Ectodermal cell (in vitro differentiated cells): ENCODE results near the gene SLC8A1.

Source experiments
- H3K27ac ChIP-seq: 2 replicates; pipeline ENCODE4 v1.7.0; 2013; ENCODE audit warnings: mild to moderate bottlenecking, low read depth, low read length; ENCODE audit not compliant: insufficient read depth, poor library complexity, severe bottlenecking
- H3K27me3 ChIP-seq: 2 replicates; pipeline ENCODE4 v1.7.0; 2013; ENCODE audit warnings: mild to moderate bottlenecking, low read length; ENCODE audit not compliant: insufficient read depth, control insufficient read depth, poor library complexity, severe bottlenecking
- H3K36me3 ChIP-seq: one replicate; pipeline ENCODE4 v1.7.0; 2013; ENCODE audit warnings: low read length; ENCODE audit not compliant: control insufficient read depth, insufficient read depth
- H3K4me1 ChIP-seq: one replicate; pipeline ENCODE4 v1.7.0; 2013; ENCODE audit warnings: low read length; ENCODE audit not compliant: control insufficient read depth, insufficient read depth
- H3K4me3 ChIP-seq: 2 replicates; pipeline ENCODE4 v1.7.0; 2013; ENCODE audit warnings: low read depth, low read length, control low read depth; ENCODE audit not compliant: insufficient read depth
- H3K9me3 ChIP-seq: 2 replicates; pipeline ENCODE4 v1.7.0; 2013; ENCODE audit warnings: mild to moderate bottlenecking, low read length, moderate library complexity; ENCODE audit not compliant: control insufficient read depth
- WGBS, 2 experiments: methylation state at CpG; one replicate each; pipeline ENCODE4 v1.1.7; 2013; ENCODE audit warnings: missing lambda C conversion rate in 2 of 2; 5-methylcytosine and 5-hydroxymethylcytosine counted together

The SLC8A1 gene

DNA sequence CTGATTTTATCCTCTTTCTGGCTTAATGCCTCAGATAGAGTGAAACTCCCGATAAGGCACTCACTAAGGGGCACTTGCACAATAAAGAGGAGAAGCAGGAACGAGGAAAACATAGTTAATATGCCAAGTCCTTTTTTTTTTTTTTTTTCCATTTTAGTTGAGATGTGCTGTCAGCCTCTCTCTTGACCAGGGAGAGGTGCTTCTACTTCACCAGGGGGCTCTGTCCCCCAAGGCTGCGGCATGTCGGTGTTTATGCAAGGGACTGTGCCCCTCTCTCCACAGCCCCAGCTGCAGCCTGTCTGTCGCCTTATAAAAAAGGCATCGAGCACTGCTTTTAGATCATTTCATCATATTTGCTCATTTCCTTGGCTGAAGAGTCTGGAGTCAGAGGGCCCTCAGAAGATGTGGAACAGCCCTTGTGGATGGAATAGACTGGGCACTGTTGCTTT is 178.1 kb downstream of the SLC8A1 start:
- Histone ChIP-seq H3K9me3 (no peaks in the 10 kb centered on the region), H3K27ac (no peak overlapping the region), H3K4me1 (peaks cover 3% of the 10 kb centered on the region), H3K36me3 (no peaks in the 10 kb centered on the region), H3K4me3 (no peak overlapping the region), H3K27me3 (no peaks in the 10 kb centered on the region)
- 84 to 91% methylated on average over 6 of the region's 6 CpGs for WGBS, 2 experiments

DNA sequence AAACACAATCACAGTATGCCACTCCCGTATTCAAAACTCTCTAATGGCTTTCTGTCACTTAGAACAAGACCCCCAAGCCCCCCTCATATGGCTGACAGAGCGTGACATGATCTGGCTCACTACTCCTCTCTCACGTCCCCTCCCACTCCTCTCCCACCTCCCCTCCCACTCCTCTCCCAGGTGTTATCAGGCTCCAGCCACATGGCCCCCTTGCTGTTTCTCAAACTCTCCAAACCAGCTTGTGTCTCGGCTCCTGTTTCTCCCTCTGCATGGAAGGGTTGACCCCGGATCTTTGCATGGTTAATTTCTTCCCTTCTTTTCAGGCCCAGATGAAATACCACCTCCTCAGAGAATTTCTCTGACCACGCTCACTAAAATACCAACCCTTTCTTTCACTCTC is 180.8 kb downstream of the SLC8A1 start:
- peaks cover 3% of the 10 kb centered on the region for H3K4me1 ChIP-seq

DNA sequence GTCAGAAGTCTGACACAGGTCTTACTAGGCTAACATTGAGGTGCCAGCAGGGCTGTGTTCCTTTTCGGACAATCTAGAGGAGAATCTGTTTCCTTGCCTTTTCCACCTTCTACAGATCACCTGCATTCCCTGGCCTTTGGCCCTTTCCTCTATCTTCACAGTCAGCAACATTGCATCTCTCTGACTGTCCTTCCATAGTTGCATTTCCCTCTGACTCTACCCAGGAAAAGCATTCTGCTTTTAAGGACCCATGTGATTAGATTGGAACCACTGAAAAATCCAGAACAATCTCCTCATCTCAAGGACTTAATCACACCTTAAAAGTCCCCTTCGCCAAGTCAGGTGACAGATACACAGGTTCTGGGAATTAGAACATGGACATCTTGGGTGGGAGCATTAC is 181.5 kb downstream of the SLC8A1 start:
- H3K36me3 ChIP-seq, result no peaks in the 10 kb centered on the region
- no peaks in the 10 kb centered on the region for H3K27me3 ChIP-seq
- H3K9me3 ChIP-seq, result no peaks in the 10 kb centered on the region
- H3K4me1 ChIP-seq, result peaks cover 3% of the 10 kb centered on the region
- no peak overlapping the region for H3K4me3 ChIP-seq
- H3K27ac ChIP-seq, result no peak overlapping the region
- 91 to 92% methylated on average over 1 to 2 of the region's 2 CpGs for WGBS, 2 experiments

More for the DNA sequence above, 180.8 kb downstream of the SLC8A1 start:
- Histone ChIP-seq H3K9me3 (no peaks in the 10 kb centered on the region), H3K27ac (no peak overlapping the region), H3K36me3 (no peaks in the 10 kb centered on the region), H3K27me3 (no peaks in the 10 kb centered on the region), H3K4me3 (no peak overlapping the region)
- 79 to 81% methylated on average over 6 of the region's 6 CpGs for WGBS, 2 experiments

DNA sequence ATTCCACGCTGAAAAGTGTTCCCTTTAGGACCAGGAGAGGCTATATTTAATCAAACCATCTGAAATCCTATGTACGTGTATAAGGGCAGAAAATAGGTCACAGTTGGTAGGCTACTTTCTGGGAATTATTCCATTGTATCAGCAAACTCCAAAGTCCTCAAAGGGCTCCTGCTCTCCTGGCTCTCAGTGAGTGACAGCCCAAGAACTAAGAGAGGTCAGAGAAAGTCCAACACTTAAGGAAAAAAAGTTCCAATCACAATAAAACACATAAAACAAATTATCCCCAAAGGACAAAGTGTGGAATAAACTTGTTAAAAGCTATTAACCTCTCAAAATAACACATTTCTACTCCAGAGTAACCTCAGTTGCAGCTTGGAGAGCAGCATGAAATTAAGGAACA is 183.3 kb downstream of the SLC8A1 start:
- Histone ChIP-seq H3K9me3 (no peaks in the 10 kb centered on the region), H3K4me3 (no peak overlapping the region), H3K36me3 (no peaks in the 10 kb centered on the region), H3K27ac (no peak overlapping the region), H3K27me3 (no peaks in the 10 kb centered on the region), H3K4me1 (peaks cover 3% of the 10 kb centered on the region)
- 89 to 100% methylated on average over 2 of the region's 2 CpGs for WGBS, 2 experiments

DNA sequence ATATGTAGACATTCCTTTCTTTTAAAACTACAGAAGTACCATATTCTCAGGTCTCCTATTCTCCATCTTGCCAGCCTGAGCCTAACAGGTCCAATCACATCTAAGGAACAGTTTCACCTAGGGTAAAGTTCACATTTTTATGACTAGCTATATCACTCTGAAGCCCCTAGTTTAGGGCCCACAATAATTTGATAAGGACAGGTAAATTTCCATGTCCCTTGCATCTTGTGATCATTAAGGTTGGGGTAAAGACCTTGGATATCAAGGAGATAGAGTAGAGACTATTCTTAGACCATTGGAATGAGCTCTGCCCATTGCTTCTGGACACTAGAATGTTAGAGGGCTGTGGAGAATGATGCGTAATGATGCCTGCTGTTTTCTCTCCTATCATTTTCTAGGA is 185.7 kb downstream of the SLC8A1 start:
- no peaks in the 10 kb centered on the region for H3K9me3 ChIP-seq
- H3K27me3 ChIP-seq, result no peaks in the 10 kb centered on the region
- H3K4me3 ChIP-seq, result no peak overlapping the region
- H3K4me1 ChIP-seq, result peaks cover 3% of the 10 kb centered on the region
- 95 to 100% methylated on average over 1 of the region's 1 CpG for WGBS, 2 experiments
- H3K36me3 ChIP-seq, result no peaks in the 10 kb centered on the region
- H3K27ac ChIP-seq, result no peak overlapping the region

- no peak overlapping the region for H3K4me3 ChIP-seq
- no peaks in the 10 kb centered on the region for H3K9me3 ChIP-seq
- H3K36me3 ChIP-seq, result no peaks in the 10 kb centered on the region
- no peaks in the 10 kb centered on the region for H3K4me1 ChIP-seq
- no peak overlapping the region for H3K27ac ChIP-seq
- no peaks in the 10 kb centered on the region for H3K27me3 ChIP-seq
These were observed 186.3 kb downstream of the SLC8A1 start for GRCh38 chr2:40265602-40266001.

GRCh38 chr2:40261042-40261441 is 190.8 kb downstream of the SLC8A1 start:
- Histone ChIP-seq H3K36me3 (no peaks in the 10 kb centered on the region), H3K9me3 (no peaks in the 10 kb centered on the region), H3K4me3 (no peak overlapping the region), H3K27ac (no peak overlapping the region), H3K4me1 (no peaks in the 10 kb centered on the region), H3K27me3 (no peaks in the 10 kb centered on the region)
- WGBS, 2 experiments, result 90% methylated on average over 2 of the region's 2 CpGs

DNA sequence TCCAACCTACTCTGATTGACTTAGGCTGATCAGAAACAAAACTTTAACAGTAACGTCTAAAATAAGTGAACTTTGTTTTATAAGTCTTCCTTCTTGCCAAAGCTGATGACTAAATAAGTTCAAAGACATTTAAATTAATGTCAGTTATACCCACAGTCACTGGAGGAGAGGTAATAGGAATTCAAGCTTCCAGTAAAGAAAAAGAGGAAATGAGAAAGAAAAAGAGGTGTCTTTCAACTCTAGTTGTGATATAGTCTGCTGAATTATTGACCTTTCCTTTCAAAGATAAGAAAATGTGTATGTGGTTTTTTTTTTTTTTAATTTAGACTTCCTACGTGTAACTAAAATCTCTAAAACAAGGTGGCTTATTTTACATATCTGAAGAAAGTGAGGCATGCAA is 191.5 kb downstream of the SLC8A1 start:
- Histone ChIP-seq H3K9me3 (no peaks in the 10 kb centered on the region), H3K27ac (no peak overlapping the region), H3K4me1 (no peaks in the 10 kb centered on the region), H3K4me3 (no peak overlapping the region), H3K36me3 (no peaks in the 10 kb centered on the region), H3K27me3 (no peaks in the 10 kb centered on the region)
- 96 to 100% methylated on average over 1 to 2 of the region's 2 CpGs for WGBS, 2 experiments

DNA sequence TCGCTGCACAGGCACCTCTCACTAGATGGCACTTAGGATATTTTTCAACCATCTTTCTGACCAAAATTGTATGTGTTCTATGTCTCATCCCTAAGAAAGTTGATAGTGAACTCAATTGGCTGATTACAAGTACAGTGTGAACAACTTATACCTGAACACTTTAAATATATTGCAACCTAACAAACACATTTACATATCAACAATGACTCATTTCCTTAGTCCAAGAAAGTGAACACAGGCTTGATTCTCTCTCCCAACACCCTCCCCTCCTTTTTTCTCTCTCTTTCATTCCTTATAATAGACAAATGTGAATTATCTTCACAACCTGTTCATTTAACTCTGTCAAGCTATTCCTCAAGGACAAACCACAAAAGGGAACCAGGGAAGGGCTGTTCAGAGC is 192.0 kb downstream of the SLC8A1 start:
- no peaks in the 10 kb centered on the region for H3K27me3 ChIP-seq

DNA sequence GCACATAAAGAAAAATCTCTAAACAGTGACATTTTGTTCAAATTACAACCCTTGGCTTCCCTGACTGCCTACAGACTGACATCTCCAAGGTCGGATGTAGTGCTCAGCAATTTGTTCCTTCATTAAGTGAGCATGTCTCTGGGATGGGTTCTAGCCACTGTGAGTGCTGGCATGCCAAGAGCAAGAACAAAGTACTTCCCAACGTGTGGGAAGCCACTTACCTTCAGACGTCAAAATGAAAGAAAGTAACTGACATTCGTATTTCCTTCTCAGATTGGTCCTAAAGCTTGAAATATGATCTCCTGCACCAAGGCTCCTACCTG is 193.8 kb downstream of the SLC8A1 start:
- no peaks in the 10 kb centered on the region for H3K27me3 ChIP-seq
- 80 to 89% methylated on average over 4 of the region's 4 CpGs for WGBS, 2 experiments
- H3K4me3 ChIP-seq, result no peak overlapping the region
- H3K4me1 ChIP-seq, result no peaks in the 10 kb centered on the region
- no peak overlapping the region for H3K27ac ChIP-seq
- H3K36me3 ChIP-seq, result no peaks in the 10 kb centered on the region
- no peaks in the 10 kb centered on the region for H3K9me3 ChIP-seq

More for the DNA sequence above, 192.0 kb downstream of the SLC8A1 start:
- no peaks in the 10 kb centered on the region for H3K36me3 ChIP-seq
- H3K4me3 ChIP-seq, result no peak overlapping the region
- no peak overlapping the region for H3K27ac ChIP-seq
- H3K4me1 ChIP-seq, result no peaks in the 10 kb centered on the region
- no peaks in the 10 kb centered on the region for H3K9me3 ChIP-seq
- 90 to 91% methylated on average over 1 of the region's 1 CpG for WGBS, 2 experiments
